Measurements from ENCODE around the gene HSDL1. TPM values are rescaled to one million over a fixed set of nuclear protein-coding genes. Genes with fewer than 3 reads are reported as not detected.
"Not testable (repeated sequence)": the region's sequence is repeated elsewhere in the genome, so short reads cannot be mapped to it uniquely, and the experiment has no call there.

The HSDL1 gene
- total RNA-seq, 2 experiments from 2014 or later: 16.3 to 25.1 TPM

GRCh38 chr16:84120023-84120422 lies 25.0 kb downstream of the HSDL1 start:
- DNase-seq (ENCODE audit: low spot score): no peak
- no TSS peak for BruUV-seq (replicated peaks)
- Histone ChIP-seq H3K4me3 (ENCODE audit: low read depth, low read length, poor library complexity, severe bottlenecking) (no peak overlapping the region), H3K79me2 (ENCODE audit: insufficient read depth, low read depth, low read length) (peaks cover 21% of the 10 kb centered on the region), H3K36me3 (ENCODE audit: insufficient read depth, low read length) (peaks cover 22% of the 10 kb centered on the region; the same call in 1 of the 2 replicates), H3K4me2 (ENCODE audit: low read length) (no peak overlapping the region), H3K4me1 (ENCODE audit: insufficient read depth, low read length, poor library complexity, severe bottlenecking) (peaks cover 13% of the 10 kb centered on the region), H3K9me2 (ENCODE audit: insufficient read depth, low read length) (no peaks in the 10 kb centered on the region), H3K27ac (ENCODE audit: low read depth, low read length, poor library complexity, severe bottlenecking) (no peak overlapping the region), H2AFZ (ENCODE audit: low read length) (no peak overlapping the region), H4K20me1 (ENCODE audit: insufficient read depth, low read length) (no peaks in the 10 kb centered on the region), H3K9me3 (ENCODE audit: low read length) (no peaks in the 10 kb centered on the region)
- ChIA-PET CTCF (ENCODE audit: unreplicated experiment) (no interaction called here), POLR2A (no interaction called here)
- intact Hi-C loops (cut with micrococcal nuclease; ENCODE audit: unreplicated experiment): no loop called here
- no peak for TF ChIP-seq EZH2phosphoT487 (IDR thresholded peaks at IDR 0.05; ENCODE audit: borderline replicate concordance, low read depth, low read length)
- TF ChIP-seq, protein P1, sequence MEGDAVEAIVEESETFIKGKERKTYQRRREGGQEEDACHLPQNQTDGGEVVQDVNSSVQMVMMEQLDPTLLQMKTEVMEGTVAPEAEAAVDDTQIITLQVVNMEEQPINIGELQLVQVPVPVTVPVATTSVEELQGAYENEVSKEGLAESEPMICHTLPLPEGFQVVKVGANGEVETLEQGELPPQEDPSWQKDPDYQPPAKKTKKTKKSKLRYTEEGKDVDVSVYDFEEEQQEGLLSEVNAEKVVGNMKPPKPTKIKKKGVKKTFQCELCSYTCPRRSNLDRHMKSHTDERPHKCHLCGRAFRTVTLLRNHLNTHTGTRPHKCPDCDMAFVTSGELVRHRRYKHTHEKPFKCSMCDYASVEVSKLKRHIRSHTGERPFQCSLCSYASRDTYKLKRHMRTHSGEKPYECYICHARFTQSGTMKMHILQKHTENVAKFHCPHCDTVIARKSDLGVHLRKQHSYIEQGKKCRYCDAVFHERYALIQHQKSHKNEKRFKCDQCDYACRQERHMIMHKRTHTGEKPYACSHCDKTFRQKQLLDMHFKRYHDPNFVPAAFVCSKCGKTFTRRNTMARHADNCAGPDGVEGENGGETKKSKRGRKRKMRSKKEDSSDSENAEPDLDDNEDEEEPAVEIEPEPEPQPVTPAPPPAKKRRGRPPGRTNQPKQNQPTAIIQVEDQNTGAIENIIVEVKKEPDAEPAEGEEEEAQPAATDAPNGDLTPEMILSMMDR (conservative IDR thresholded peaks at IDR 0.05; ENCODE audit: low read length): no peak

GRCh38 chr16:84119368-84119767 lies 25.6 kb downstream of the HSDL1 start:
- H3K4me2 ChIP-seq (ENCODE audit: low read length): no peak overlapping the region

DNA sequence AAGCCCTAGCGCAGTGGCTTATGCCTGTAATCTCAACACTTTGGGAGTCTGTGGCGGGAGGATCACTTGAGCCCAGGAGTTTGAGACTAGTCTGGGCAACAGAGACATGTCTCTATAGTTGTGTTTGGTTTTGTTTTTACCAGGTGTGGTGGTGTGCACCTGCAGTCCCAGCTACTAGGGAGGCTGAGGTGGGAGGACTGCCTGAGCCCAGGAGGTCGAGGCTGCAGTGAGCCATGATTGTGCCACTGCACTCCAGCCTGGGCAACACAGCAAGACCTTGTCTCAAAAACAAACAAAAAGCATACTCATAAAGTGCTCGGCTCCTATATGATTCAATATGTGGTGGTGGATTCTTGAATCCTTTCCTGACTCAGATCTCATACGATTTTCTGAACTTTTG lies 26.7 kb downstream of the HSDL1 start:
- peaks cover 16% of the 10 kb centered on the region for H3K36me3 ChIP-seq (ENCODE audit: insufficient read depth, low read length)
- H4K20me1 ChIP-seq (ENCODE audit: insufficient read depth, low read length); H2AFZ ChIP-seq (ENCODE audit: low read length); H3K9me3 ChIP-seq (ENCODE audit: low read length); H3K9me2 ChIP-seq (ENCODE audit: insufficient read depth, low read length); BruUV-seq (replicated peaks); H3K4me3 ChIP-seq (ENCODE audit: low read depth, low read length, poor library complexity, severe bottlenecking); H3K4me2 ChIP-seq (ENCODE audit: low read length); CTCF ChIA-PET (ENCODE audit: unreplicated experiment); DNase-seq (ENCODE audit: low spot score); intact Hi-C loops (cut with micrococcal nuclease; ENCODE audit: unreplicated experiment); H3K27ac ChIP-seq (ENCODE audit: low read depth, low read length, poor library complexity, severe bottlenecking): not testable (repeated sequence)
- POLR2A ChIA-PET: interaction anchor here (1.8 kb wide), 1 partner anchor 26 kb away, joined by 15 read pairs; the partner anchor contains the start of genes DNAAF1 and HSDL1
- H3K79me2 ChIP-seq (ENCODE audit: insufficient read depth, low read depth, low read length): peaks cover 38% of the 10 kb centered on the region
- H3K4me1 ChIP-seq (ENCODE audit: insufficient read depth, low read length, poor library complexity, severe bottlenecking): peaks cover 15% of the 10 kb centered on the region

More at GRCh38 chr16:84119368-84119767, 25.6 kb downstream of the HSDL1 start:
- no peak for DNase-seq (ENCODE audit: low spot score)
- Histone ChIP-seq H3K79me2 (ENCODE audit: insufficient read depth, low read depth, low read length) (peaks cover 27% of the 10 kb centered on the region), H3K4me1 (ENCODE audit: insufficient read depth, low read length, poor library complexity, severe bottlenecking) (peaks cover 15% of the 10 kb centered on the region), H3K36me3 (ENCODE audit: insufficient read depth, low read length) (peaks cover 22% of the 10 kb centered on the region; the same call in 1 of the 2 replicates), H3K4me3 (ENCODE audit: low read depth, low read length, poor library complexity, severe bottlenecking) (no peak overlapping the region), H3K27ac (ENCODE audit: low read depth, low read length, poor library complexity, severe bottlenecking) (no peak overlapping the region), H4K20me1 (ENCODE audit: insufficient read depth, low read length) (no peaks in the 10 kb centered on the region), H3K9me2 (ENCODE audit: insufficient read depth, low read length) (no peaks in the 10 kb centered on the region), H2AFZ (ENCODE audit: low read length) (no peak overlapping the region), H3K9me3 (ENCODE audit: low read length) (no peaks in the 10 kb centered on the region)
- no TSS peak for BruUV-seq (replicated peaks)
- intact Hi-C loops (cut with micrococcal nuclease; ENCODE audit: unreplicated experiment): no loop called here
- CTCF ChIA-PET (ENCODE audit: unreplicated experiment): no interaction called here
- POLR2A ChIA-PET: no interaction called here
- no peak for TF ChIP-seq EZH2phosphoT487 (IDR thresholded peaks at IDR 0.05; ENCODE audit: borderline replicate concordance, low read depth, low read length)
- TF ChIP-seq, protein P1 (conservative IDR thresholded peaks at IDR 0.05; ENCODE audit: low read length): no peak

Data from OCI-LY7 (cell line).